HG03342 (cell line): ENCODE data around the gene PCMTD2.

ENCODE experiments used
- ATAC-seq: cut with Tn5 transposase; IDR thresholded peaks from one replicate; pipeline ENCODE4 v1.9.1; 2021; ENCODE audit warnings: mild to moderate bottlenecking, moderate library complexity; ENCODE audit not compliant: unreplicated experiment

Gene PCMTD2

GRCh38 chr20:64254571-64255360 lies 782 bp upstream of the PCMTD2 start:
- no peak for ATAC-seq

DNA sequence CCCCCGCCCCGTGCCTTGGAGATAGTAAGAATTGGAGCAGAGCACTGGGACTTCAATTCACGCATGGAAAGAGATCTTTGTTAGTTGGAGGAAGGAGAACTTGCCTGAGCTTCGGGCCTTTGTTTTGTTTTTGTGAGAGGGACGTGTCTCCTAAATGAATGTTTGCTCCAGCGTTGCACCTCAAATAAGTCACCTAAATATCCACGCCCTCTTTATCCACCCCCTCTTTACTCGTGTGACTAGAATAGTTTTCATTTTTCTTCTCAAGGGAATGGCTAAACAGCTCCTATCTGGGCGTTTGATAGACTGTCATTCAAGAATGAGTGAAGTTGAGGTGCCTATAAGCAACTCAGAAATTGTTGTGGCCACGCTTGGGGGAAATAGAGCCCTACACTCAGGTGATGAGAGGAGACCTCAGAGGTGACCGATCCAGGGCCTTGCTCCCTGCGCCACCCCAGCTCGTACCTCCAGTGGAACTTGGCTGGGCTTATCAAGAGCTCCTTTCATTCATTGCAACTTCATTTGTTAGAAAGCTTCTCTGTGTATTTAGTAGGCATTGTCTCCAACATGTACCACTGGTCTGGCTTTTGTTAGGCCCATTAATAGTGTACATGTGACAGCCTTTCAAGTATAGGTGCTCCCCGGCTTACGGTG lies 861 bp downstream of the PCMTD2 start:
- ATAC-seq, result no peak

GRCh38 chr20:64257107-64257757 lies 1.7 kb downstream of the PCMTD2 start:
- ATAC-seq, result no peak

DNA sequence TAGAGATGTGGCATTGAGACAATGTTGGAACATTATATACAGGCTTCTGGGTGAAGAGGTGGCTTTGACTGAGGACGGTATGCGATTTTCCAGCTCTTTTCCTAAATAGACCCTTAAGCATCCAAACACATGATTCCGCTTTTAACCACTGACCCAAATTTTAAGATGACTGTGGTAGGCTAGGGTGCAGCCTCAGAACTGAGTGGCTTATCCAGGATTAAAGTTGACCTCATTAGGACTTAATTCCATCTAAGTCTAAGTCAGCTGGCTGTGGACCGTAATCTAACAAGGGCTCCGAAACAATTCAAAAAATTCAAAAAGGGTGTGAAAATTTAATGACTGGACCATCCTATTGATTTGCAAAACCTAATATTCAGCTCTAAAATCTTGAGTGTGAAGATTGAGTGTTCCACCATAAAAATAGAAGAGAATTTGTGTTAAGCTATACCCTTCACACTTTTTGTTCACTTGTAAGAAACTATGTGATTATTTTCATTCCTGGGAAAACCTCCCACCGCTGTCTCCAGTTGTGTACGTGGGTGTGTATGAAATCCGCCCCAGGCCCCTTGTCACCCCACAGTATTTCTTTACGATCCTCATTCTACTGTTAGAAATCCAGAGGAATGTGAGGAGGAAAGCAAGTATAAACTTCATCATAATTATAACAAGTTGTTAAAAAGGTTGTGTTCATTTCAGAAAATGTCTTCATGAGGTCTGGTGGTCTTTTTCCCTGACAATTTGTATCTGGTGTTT lies 2.7 kb downstream of the PCMTD2 start:
- ATAC-seq, result no peak

DNA sequence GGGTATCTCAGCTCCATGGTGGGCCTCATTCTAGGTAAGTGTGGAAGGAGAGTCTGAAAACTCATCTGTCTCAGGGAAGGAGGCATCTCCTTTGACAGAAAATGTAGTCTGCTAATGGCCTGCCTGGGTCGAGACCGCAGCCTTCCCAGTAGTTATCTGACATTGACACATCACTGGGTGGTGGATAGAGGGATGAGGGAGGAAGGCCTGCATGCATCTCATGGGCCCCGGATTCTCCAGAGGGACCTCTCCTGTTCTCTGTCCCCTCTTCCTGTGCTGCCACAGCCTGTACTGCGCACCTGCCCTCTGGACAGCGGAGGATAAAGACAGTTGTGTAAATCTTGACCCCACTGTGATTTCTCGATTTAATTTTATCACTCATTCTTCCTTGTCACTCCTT lies 4.7 kb downstream of the PCMTD2 start:
- ATAC-seq, result no peak

GRCh38 chr20:64261138-64261537 lies 5.6 kb downstream of the PCMTD2 start:
- no peak for ATAC-seq

DNA sequence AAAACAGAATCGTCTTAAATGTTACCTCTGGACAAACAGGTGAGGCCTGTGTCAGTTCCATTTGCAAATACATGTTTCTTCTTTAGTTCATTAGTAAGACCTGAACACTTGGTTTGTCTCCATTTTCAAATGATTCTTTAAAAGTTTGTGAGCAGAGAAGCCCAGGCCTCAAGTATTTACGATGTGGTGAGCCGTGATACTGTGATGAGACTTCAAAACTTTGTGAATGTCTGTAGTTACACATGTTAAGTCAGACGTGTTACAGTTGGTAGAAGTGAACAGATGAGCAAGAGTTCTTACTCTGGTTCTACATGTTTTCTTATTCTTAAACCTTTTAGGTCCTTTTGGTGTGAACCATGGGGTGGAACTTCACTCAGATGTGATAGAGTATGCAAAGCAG lies 8.5 kb downstream of the PCMTD2 start:
- ATAC-seq, result no peak

- no peak for ATAC-seq
These were observed 9.7 kb downstream of the PCMTD2 start for GRCh38 chr20:64265201-64265600.

GRCh38 chr20:64266988-64267387 lies 11.4 kb downstream of the PCMTD2 start:
- ATAC-seq, result no peak

DNA sequence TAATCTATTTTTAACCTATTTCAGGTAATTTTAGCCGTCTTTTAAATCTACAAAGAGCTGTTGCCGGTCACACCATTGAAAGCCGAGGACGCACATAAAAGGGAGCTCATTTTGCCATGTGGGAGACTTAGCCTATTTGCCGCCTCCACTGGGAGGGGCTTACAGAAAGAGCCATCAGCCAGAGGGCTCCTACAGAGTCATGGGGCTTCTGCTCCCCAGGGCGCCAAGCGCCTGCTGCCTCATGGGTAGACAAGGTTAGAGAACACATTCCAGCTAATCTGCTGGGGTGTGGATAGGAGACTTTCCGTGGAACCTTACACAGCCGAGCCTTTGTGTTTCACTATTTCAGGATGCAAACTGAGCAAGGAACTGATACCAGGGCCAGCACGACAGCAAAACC lies 12.6 kb downstream of the PCMTD2 start:
- ATAC-seq, result no peak

- ATAC-seq, result no peak
These were observed 14.3 kb downstream of the PCMTD2 start for GRCh38 chr20:64269604-64270411.

DNA sequence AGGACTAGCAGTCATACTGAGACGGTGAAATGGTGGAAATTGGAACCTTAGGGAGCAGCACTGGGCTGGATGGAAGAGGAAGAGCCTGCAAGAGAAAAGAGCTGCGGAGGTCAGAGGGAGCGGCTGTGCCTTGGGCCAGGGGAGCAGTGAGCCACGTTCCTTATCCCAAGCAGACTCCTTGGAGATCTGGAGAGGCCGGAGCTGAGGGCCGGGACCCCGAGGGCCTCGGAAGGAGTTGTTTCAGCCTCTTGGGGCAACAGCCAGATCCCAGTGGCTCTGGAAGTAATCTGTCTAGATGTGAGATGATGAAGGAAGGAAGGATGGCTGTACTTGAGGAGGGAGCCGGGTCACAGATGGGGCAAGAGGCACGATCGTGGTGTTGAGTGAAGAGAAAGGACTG lies 16.1 kb downstream of the PCMTD2 start:
- ATAC-seq, result no peak

GRCh38 chr20:64273109-64273508 lies 17.6 kb downstream of the PCMTD2 start:
- no peak for ATAC-seq

- no peak for ATAC-seq
These were observed 21.3 kb downstream of the PCMTD2 start for GRCh38 chr20:64276817-64277216.

DNA sequence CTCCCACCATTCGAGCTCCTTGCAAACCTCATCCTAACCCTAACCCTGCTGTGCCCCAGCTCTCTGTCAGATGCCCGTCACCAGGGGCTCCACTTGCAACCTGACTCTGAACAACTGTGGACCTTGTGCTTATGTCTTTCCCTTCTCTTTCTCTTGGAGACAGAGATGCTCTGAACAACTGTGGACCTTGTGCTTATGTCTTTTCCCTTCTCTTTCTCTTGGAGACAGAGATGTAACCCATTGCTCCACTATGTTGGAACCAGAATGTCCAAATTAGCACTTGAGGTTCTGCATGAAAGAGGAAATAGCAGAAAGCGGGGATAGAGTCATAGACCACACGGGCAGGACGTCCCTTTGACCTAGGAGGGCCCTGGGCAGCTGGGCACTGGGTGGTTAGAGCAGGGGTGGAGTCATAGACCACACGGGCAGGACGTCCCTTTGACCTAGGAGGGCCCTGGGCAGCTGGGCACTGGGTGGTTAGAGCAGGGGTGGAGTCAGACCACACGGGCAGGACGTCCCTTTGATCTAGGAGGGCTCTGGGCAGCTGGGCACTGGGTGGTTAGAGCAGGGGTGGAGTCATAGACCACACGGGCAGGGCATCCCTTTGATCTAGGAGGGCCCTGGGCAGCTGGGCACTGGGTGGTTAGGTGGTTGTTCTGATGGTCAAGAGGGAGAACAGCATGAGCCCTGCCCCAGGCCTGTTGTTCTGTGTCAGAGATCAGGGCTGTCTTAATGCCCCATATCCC lies 22.2 kb downstream of the PCMTD2 start:
- ATAC-seq, result no peak

DNA sequence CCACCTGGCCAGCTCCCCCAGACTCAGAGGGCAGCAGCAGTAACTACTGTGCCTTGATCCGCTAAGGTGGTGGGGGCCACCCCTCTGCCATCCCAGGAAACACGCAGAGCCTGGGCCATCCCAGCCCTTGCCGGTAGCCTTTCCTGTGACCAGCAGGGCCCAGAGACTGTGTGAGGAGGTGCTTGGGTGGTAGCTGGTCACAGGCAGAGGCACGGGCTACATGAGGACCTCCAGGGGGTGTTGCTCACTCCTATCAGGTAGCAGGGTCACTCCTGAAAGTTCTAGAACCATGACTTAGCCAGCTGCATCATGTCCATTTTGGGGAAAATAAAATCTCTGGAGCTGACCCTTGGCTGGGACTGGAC lies 22.8 kb downstream of the PCMTD2 start:
- ATAC-seq, result no peak

GRCh38 chr20:64279826-64280459 lies 24.4 kb downstream of the PCMTD2 start:
- ATAC-seq, result no peak

DNA sequence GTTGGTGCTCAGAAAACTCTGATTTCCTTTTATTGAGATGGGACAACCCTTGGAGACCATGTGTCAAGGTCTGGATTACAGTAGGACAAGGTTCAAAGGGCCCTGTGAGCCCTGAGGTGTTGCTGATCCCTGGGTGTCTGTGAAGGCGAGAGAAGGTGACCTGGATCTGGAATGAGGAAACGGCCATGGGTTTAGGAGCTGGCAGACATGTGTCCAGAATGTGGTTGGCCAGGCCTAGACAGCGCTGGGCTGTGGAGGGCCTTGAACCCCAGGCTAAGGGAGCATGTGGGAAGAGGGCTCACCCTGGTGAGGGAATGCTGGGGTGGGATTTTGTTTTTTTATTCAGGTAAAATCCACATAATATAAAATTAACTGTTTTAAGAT lies 24.9 kb downstream of the PCMTD2 start:
- no peak for ATAC-seq

DNA sequence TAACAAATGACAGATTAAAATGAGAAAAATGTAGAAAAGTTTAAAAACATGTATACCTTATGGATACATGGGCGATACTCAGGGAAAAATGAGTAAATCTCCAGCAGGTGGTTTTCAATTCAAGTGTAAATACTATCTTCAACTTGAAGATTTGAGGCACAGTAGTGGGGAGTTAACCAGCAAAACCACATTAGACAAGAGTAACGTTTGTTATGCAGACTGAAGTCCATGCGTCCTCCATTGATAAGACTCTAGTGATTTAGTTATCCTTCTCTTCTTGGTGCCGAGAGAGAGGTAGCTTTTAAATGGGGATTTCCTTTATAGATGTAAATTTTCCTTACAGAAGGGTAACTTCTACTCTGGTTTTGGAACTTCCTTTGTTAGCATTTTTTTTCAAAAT lies 28.1 kb downstream of the PCMTD2 start:
- no peak for ATAC-seq
